ENCODE results near the gene OSBPL1A. TPM values are rescaled to one million over a fixed set of nuclear protein-coding genes. Genes with fewer than 3 reads are reported as not detected.

OSBPL1A gene
- total and polyA plus RNA-seq, 10 of the 15 experiments (the other 5 are each of a cell fraction or from before 2014, with no cell fraction given), result 0.02 to 0.83 (median 0.11) TPM; not detected in 6

GRCh38 chr18:24446953-24447538 is 49.4 kb upstream of the OSBPL1A start:
- CTCF ChIA-PET, result interaction anchor here (0.6 to 1.7 kb wide), 5 partner anchors 40 to 101 kb away, joined by 3 to 12 read pairs (median 4); no protein-coding TSS in a partner anchor
- no peak overlapping the region for H2AFZ ChIP-seq (ENCODE audit: control insufficient read depth, low read depth, low read length)
- no peak for DNase-seq (ENCODE audit: low read depth, low spot score)
- FAIRE-seq, result no peak
- no peaks in the 10 kb centered on the region for H4K20me1 ChIP-seq (ENCODE audit: control insufficient read depth, insufficient read depth)
- peak; percentile 59 for ATAC-seq
- peaks cover 14% of the 10 kb centered on the region for H3K4me1 ChIP-seq (ENCODE audit: control insufficient read depth, insufficient read depth, low read length)
- no peaks in the 10 kb centered on the region for H3K79me2 ChIP-seq (ENCODE audit: control insufficient read depth, insufficient read depth, low read length)
- WGBS (ENCODE audit: insufficient coverage, insufficient replicate concordance, low lambda C conversion rate, missing lambda C conversion rate), result 10% methylated on average over 1 of the region's 1 CpG
- TF ChIP-seq CHD4 (IDR thresholded peaks at IDR 0.05), result no peak
- TF ChIP-seq STAT3 (IDR thresholded peaks at IDR 0.05; ENCODE audit: low read depth, low read length), result no peak
- TF ChIP-seq CTCF (IDR thresholded peaks at IDR 0.05 in 2 of 3, conservative IDR thresholded peaks at IDR 0.05 in 1 of 3; ENCODE audit: control insufficient read depth in 2 of 3, extremely low read depth in 1 of 3, insufficient read depth in 1 of 3, low read depth in 3 of 3, low read length in 3 of 3), result 0 out of 6 replicates have a peak, but pooled peaks of 2 of the 3 experiments have one; percentile 0 to 17
- no peak for TF ChIP-seq HDGF (IDR thresholded peaks at IDR 0.05)
- TF ChIP-seq POU2F2 (IDR thresholded peaks at IDR 0.05; ENCODE audit: borderline replicate concordance, low read depth, low read length), result no peak
- no TSS peak for BruUV-seq (replicated peaks)
- no peaks in the 10 kb centered on the region for H3K27me3 ChIP-seq (replicated peaks in 1 of 2; ENCODE audit: control insufficient read depth in 2 of 2, insufficient read depth in 2 of 2, low read length in 1 of 2)
- intact Hi-C loops (cut with micrococcal nuclease; ENCODE audit: unreplicated experiment), result no loop called here
- 0 out of 2 replicates have a peak overlapping the region, but pooled peaks have one; percentile 23 for H3K4me2 ChIP-seq (ENCODE audit: control insufficient read depth, insufficient read depth)
- no peaks in the 10 kb centered on the region for H3K36me3 ChIP-seq (ENCODE audit: control insufficient read depth in 2 of 2, insufficient read depth in 2 of 2, low read length in 1 of 2)
- POLR2A ChIA-PET, result no interaction called here
- in situ Hi-C loops (cut with MboI), result no loop called here
- no peak overlapping the region for H3K9ac ChIP-seq (ENCODE audit: control insufficient read depth, insufficient read depth, low read length)
- no peak overlapping the region for H3K4me3 ChIP-seq
- H3K27ac ChIP-seq (ENCODE audit: control insufficient read depth, insufficient read depth), result no peak overlapping the region
- SMC1A ChIA-PET (ENCODE audit: uncharacterized antibody, unreplicated experiment), result interaction anchor here (0.6 to 1.4 kb wide), 6 partner anchors 13 to 147 kb away, joined by 3 to 5 read pairs (median 3); partner anchors contain the start of gene HRH4
- no peaks in the 10 kb centered on the region for H3K9me3 ChIP-seq (replicated peaks; ENCODE audit: control insufficient read depth, insufficient read depth, low read length)
- RAD21 ChIA-PET (ENCODE audit: unreplicated experiment), result interaction anchor here (0.6 to 1.2 kb wide), 3 partner anchors 42 to 1937 kb away, joined by 3 to 4 read pairs (median 3); no protein-coding TSS in a partner anchor
